Smooth muscle cell (in vitro differentiated cells): ENCODE data around the gene CRABP1. TPM values are rescaled to one million over a fixed set of nuclear protein-coding genes. Genes with fewer than 3 reads are reported as not detected.

ENCODE experiments used
- DNase-seq: peaks from one replicate; lab custom pipeline; 2025; ENCODE audit not compliant: unreplicated experiment; lab: John Stamatoyannopoulos, UW
- H2AFZ ChIP-seq: fragments of 200-600 bp; sonication (generic); 2 replicates; pipeline ENCODE4 v1.6.0; 2016; ENCODE audit warnings: antibody characterized with exemption, low read depth, mild to moderate bottlenecking
- H3F3A ChIP-seq: fragments of 200-600 bp; sonication (generic); 2 replicates; pipeline ENCODE4 v1.6.0; 2017; ENCODE audit warnings: antibody characterized with exemption, low read depth
- H3K27ac ChIP-seq: fragments of 200-600 bp; sonication (generic); 2 replicates; pipeline ENCODE4 v1.5.1; 2016; ENCODE audit warnings: low read depth, mild to moderate bottlenecking
- H3K27me3 ChIP-seq: fragments of 200-600 bp; sonication (generic); 2 replicates; pipeline ENCODE4 v1.6.1; 2016; ENCODE audit warnings: low read depth, mild to moderate bottlenecking
- H3K36me3 ChIP-seq: fragments of 200-600 bp; sonication (generic); 2 replicates; pipeline ENCODE4 v1.5.1; 2016; ENCODE audit warnings: low read depth
- H3K4me1 ChIP-seq: fragments of 200-600 bp; sonication (generic); 2 replicates; pipeline ENCODE4 v1.5.1; 2016; ENCODE audit warnings: low read depth
- H3K4me2 ChIP-seq: fragments of 200-600 bp; sonication (generic); 2 replicates; pipeline ENCODE4 v1.6.0; 2016; ENCODE audit warnings: mild to moderate bottlenecking
- H3K4me3 ChIP-seq: fragments of 200-600 bp; sonication (generic); 2 replicates; pipeline ENCODE4 v1.5.1; 2016; ENCODE audit warnings: mild to moderate bottlenecking
- H3K79me2 ChIP-seq: fragments of 200-600 bp; sonication (generic); 2 replicates; pipeline ENCODE4 v1.6.0; 2016; ENCODE audit warnings: low read depth, mild to moderate bottlenecking
- H3K9ac ChIP-seq: fragments of 200-600 bp; sonication (generic); 2 replicates; pipeline ENCODE4 v1.6.0; 2016; ENCODE audit warnings: low read depth
- H3K9me3 ChIP-seq: fragments of 200-600 bp; sonication (generic); replicated peaks from 2 replicates; pipeline ENCODE4 v1.5.1; 2016; ENCODE audit warnings: low read depth
- H4K20me1 ChIP-seq: fragments of 200-600 bp; sonication (generic); 2 replicates; pipeline ENCODE4 v1.6.0; 2016; ENCODE audit warnings: low read depth
- WGBS: methylation state at CpG from one replicate; pipeline ENCODE4 v1.1.7; 2016; ENCODE audit warnings: low lambda C conversion rate; 5-methylcytosine and 5-hydroxymethylcytosine counted together
- polyA plus RNA-seq: library from polyadenylated mRNA; unstranded; fragments of >200 nt; fragmentation: Nextera tagmentation; extraction: Ambion mirVana; gene quantifications from 2 replicates; pipeline ENCODE4 v1.2.1, GENCODE V29; 2016
- small RNA-seq: library from RNA; depleted of rRNA; stranded (forward); fragments of <200 nt; gene quantifications from one replicate; pipeline ENCODE3, GENCODE V24; 2014
- total RNA-seq: library from RNA; depleted of rRNA; stranded (reverse); fragments of >200 nt; gene quantifications from 2 replicates; pipeline ENCODE4 v1.2.3, GENCODE V29; 2014
- TF ChIP-seq, protein P1 (sequence below): fragments of 200-600 bp; sonication (generic); IDR thresholded peaks from 2 replicates; pipeline ENCODE4 v1.5.1; 2017; ENCODE audit warnings: borderline replicate concordance, mild to moderate bottlenecking, antibody characterized with exemption; ENCODE audit not compliant: insufficient read depth, poor library complexity, severe bottlenecking

The CRABP1 gene
- total and polyA plus RNA-seq, 2 experiments from 2014 or later: 8.8 to 12.9 TPM

DNA sequence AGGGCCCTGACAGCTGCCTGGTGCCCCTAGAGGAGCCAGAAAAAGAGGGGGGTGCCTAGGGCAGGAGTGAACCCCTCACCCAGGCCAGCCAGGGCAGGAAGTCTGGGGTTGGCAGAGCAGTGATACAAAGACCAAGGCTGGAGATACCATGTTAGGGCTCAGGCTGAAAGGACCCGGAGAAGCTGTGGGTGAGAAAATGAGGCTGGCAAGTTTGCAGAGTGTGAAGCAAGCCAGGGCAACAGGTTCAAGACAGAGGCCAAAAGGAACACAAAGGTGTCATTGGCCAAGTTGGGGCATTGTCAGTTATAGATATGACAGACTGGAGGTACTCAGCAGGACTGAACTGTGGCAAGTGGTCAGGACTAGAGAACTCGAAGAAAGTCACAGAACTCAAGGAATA, 57.2 kb downstream of the CRABP1 start:
- H3K27ac ChIP-seq: no peak overlapping the region
- 89% methylated on average over 2 of the region's 2 CpGs for WGBS
- DNase-seq: no peak

More for the DNA sequence above, 57.2 kb downstream of the CRABP1 start:
- H3F3A ChIP-seq: no peaks in the 10 kb centered on the region
- TF ChIP-seq, protein P1, sequence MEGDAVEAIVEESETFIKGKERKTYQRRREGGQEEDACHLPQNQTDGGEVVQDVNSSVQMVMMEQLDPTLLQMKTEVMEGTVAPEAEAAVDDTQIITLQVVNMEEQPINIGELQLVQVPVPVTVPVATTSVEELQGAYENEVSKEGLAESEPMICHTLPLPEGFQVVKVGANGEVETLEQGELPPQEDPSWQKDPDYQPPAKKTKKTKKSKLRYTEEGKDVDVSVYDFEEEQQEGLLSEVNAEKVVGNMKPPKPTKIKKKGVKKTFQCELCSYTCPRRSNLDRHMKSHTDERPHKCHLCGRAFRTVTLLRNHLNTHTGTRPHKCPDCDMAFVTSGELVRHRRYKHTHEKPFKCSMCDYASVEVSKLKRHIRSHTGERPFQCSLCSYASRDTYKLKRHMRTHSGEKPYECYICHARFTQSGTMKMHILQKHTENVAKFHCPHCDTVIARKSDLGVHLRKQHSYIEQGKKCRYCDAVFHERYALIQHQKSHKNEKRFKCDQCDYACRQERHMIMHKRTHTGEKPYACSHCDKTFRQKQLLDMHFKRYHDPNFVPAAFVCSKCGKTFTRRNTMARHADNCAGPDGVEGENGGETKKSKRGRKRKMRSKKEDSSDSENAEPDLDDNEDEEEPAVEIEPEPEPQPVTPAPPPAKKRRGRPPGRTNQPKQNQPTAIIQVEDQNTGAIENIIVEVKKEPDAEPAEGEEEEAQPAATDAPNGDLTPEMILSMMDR: no peak
- H3K4me1 ChIP-seq: no peaks in the 10 kb centered on the region
- no peaks in the 10 kb centered on the region for H3K27me3 ChIP-seq
- H2AFZ ChIP-seq: no peak overlapping the region
- no peaks in the 10 kb centered on the region for H3K36me3 ChIP-seq
- H3K9me3 ChIP-seq: no peaks in the 10 kb centered on the region
- no peak overlapping the region for H3K4me3 ChIP-seq
- no peaks in the 10 kb centered on the region for H3K79me2 ChIP-seq
- H4K20me1 ChIP-seq: no peaks in the 10 kb centered on the region
- no peak overlapping the region for H3K9ac ChIP-seq
- no peak overlapping the region for H3K4me2 ChIP-seq

Small RNAs within 50 kb of the gene (small RNA-seq; reads per million reads assigned to genes)
- not detected for gene AC090607.5

Other genes with a start within 250 kb of the CRABP1 start
- not detected in 2 replicates for gene SH2D7, start 247.8 kb upstream of the CRABP1 start, total RNA-seq
- 0.07 and 0.34 TPM in 2 replicates for gene SH2D7, start 247.8 kb upstream of the CRABP1 start, polyA plus RNA-seq
- gene CIB2, start 208.9 kb upstream of the CRABP1 start, total RNA-seq: 17.7 and 20.9 TPM in 2 replicates
- gene CIB2, start 208.9 kb upstream of the CRABP1 start, polyA plus RNA-seq: 21.7 and 29.3 TPM in 2 replicates
- gene IDH3A, start 191.0 kb upstream of the CRABP1 start, total RNA-seq: 56.9 and 74.5 TPM in 2 replicates
- gene IDH3A, start 191.0 kb upstream of the CRABP1 start, polyA plus RNA-seq: 31.3 and 33.6 TPM in 2 replicates
- under 0.01 TPM in 1 of 2 replicates, not detected in the other for gene ACSBG1, start 105.8 kb upstream of the CRABP1 start, total RNA-seq
- 0.22 TPM in 1 of 2 replicates, not detected in the other for gene ACSBG1, start 105.8 kb upstream of the CRABP1 start, polyA plus RNA-seq
- gene DNAJA4, start 75.8 kb upstream of the CRABP1 start, total RNA-seq: 2.7 and 3.2 TPM in 2 replicates
- 4.0 and 5.8 TPM in 2 replicates for gene DNAJA4, start 75.8 kb upstream of the CRABP1 start, polyA plus RNA-seq
- 63.6 and 67.4 TPM in 2 replicates for gene SKIC8, start 40.7 kb upstream of the CRABP1 start, total RNA-seq
- 64.5 and 72.9 TPM in 2 replicates for gene SKIC8, start 40.7 kb upstream of the CRABP1 start, polyA plus RNA-seq
- gene IREB2, start 97.9 kb downstream of the CRABP1 start, total RNA-seq: 34.3 and 52.0 TPM in 2 replicates
- gene IREB2, start 97.9 kb downstream of the CRABP1 start, polyA plus RNA-seq: 13.6 and 14.1 TPM in 2 replicates
- 0.54 and 1.7 TPM in 2 replicates for gene HYKK, start 167.2 kb downstream of the CRABP1 start, total RNA-seq
- 2.1 and 2.4 TPM in 2 replicates for gene HYKK, start 167.2 kb downstream of the CRABP1 start, polyA plus RNA-seq
- gene PSMA4, start 200.1 kb downstream of the CRABP1 start, total RNA-seq: 198 and 218 TPM in 2 replicates
- gene PSMA4, start 200.1 kb downstream of the CRABP1 start, polyA plus RNA-seq: 231 and 245 TPM in 2 replicates
- gene CHRNA5, start 225.2 kb downstream of the CRABP1 start, total RNA-seq: 0.85 and 3.7 TPM in 2 replicates
- gene CHRNA5, start 225.2 kb downstream of the CRABP1 start, polyA plus RNA-seq: 0.85 and 2.4 TPM in 2 replicates